Measurements from ENCODE around the gene SETD1B. TPM values are rescaled to one million over a fixed set of nuclear protein-coding genes. Genes with fewer than 3 reads are reported as not detected.
A peak's percentile ranks its signal among the peaks of the same experiment; 100 is the strongest.

Gene SETD1B
- total RNA-seq, 4 donors from 2014 or later, result 1.3 to 63.6 (median 5.6) TPM

GRCh38 chr12:121819212-121819949, 15.6 kb downstream of the SETD1B start:
- no peak overlapping the region for H3K4me3 ChIP-seq
- H3K9me3 ChIP-seq, result no peaks in the 10 kb centered on the region
- DNase-seq, result no peak
- no peaks in the 10 kb centered on the region for H3K27me3 ChIP-seq
- H3K36me3 ChIP-seq, result no peaks in the 10 kb centered on the region
- no peaks in the 10 kb centered on the region for H3K4me1 ChIP-seq
- intact Hi-C loops (cut with DNase I; ENCODE audit: low total_unique reads), result no loop called here
- H3K27ac ChIP-seq, result no peak overlapping the region
- TF ChIP-seq POLR2A (IDR thresholded peaks at IDR 0.05), result no peak
- TF ChIP-seq, protein P1, sequence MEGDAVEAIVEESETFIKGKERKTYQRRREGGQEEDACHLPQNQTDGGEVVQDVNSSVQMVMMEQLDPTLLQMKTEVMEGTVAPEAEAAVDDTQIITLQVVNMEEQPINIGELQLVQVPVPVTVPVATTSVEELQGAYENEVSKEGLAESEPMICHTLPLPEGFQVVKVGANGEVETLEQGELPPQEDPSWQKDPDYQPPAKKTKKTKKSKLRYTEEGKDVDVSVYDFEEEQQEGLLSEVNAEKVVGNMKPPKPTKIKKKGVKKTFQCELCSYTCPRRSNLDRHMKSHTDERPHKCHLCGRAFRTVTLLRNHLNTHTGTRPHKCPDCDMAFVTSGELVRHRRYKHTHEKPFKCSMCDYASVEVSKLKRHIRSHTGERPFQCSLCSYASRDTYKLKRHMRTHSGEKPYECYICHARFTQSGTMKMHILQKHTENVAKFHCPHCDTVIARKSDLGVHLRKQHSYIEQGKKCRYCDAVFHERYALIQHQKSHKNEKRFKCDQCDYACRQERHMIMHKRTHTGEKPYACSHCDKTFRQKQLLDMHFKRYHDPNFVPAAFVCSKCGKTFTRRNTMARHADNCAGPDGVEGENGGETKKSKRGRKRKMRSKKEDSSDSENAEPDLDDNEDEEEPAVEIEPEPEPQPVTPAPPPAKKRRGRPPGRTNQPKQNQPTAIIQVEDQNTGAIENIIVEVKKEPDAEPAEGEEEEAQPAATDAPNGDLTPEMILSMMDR (IDR thresholded peaks at IDR 0.05), result no peak

- no peaks in the 10 kb centered on the region for H3K27me3 ChIP-seq
- no peaks in the 10 kb centered on the region for H3K9me3 ChIP-seq
- H3K4me1 ChIP-seq, result no peaks in the 10 kb centered on the region
- DNase-seq, result no peak
- H3K27ac ChIP-seq, result no peak overlapping the region
- no peaks in the 10 kb centered on the region for H3K36me3 ChIP-seq
- TF ChIP-seq POLR2A (IDR thresholded peaks at IDR 0.05), result no peak
- TF ChIP-seq, protein P1 (IDR thresholded peaks at IDR 0.05), result no peak
- H3K4me3 ChIP-seq, result no peak overlapping the region
- intact Hi-C loops (cut with DNase I; ENCODE audit: low total_unique reads), result no loop called here
These were observed 16.2 kb downstream of the SETD1B start for GRCh38 chr12:121820056-121820455.

GRCh38 chr12:121822393-121823100, 18.7 kb downstream of the SETD1B start:
- Histone ChIP-seq H3K27me3 (no peaks in the 10 kb centered on the region), H3K9me3 (no peaks in the 10 kb centered on the region), H3K27ac (no peak overlapping the region), H3K36me3 (no peaks in the 10 kb centered on the region), H3K4me1 (no peaks in the 10 kb centered on the region), H3K4me3 (no peak overlapping the region)
- intact Hi-C loops (cut with DNase I; ENCODE audit: low total_unique reads), result no loop called here
- no peak for TF ChIP-seq POLR2A (IDR thresholded peaks at IDR 0.05)
- TF ChIP-seq, protein P1 (IDR thresholded peaks at IDR 0.05), result no peak
- no peak for DNase-seq

DNA sequence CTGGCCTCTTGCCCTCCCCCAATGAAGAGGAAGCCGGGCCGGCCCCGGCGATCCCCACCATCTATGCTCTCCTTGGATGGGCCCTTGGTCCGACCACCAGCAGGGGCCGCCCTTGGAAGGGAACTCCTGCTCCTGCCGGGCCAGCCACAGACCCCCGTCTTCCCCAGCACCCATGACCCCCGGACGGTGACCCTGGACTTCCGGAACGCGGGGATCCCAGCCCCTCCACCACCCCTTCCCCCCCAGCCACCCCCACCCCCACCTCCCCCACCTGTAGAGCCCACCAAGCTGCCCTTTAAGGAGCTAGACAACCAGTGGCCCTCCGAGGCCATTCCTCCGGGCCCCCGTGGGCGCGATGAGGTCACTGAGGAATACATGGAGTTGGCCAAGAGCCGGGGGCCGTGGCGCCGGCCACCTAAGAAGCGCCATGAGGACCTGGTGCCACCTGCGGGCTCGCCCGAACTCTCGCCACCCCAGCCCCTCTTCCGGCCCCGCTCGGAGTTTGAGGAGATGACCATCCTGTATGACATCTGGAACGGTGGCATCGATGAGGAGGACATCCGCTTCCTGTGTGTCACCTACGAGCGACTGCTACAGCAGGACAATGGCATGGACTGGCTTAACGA, 19.4 kb downstream of the SETD1B start:
- Histone ChIP-seq H3K36me3 (no peaks in the 10 kb centered on the region), H3K4me3 (no peak overlapping the region), H3K27ac (no peak overlapping the region), H3K4me1 (no peaks in the 10 kb centered on the region), H3K27me3 (no peaks in the 10 kb centered on the region), H3K9me3 (no peaks in the 10 kb centered on the region)
- TF ChIP-seq, protein P1 (IDR thresholded peaks at IDR 0.05), result peak in 1 of 4 experiments; percentile 14
- no peak for TF ChIP-seq POLR2A (IDR thresholded peaks at IDR 0.05)
- no peak for DNase-seq
- intact Hi-C loops (cut with DNase I; ENCODE audit: low total_unique reads), result no loop called here

DNA sequence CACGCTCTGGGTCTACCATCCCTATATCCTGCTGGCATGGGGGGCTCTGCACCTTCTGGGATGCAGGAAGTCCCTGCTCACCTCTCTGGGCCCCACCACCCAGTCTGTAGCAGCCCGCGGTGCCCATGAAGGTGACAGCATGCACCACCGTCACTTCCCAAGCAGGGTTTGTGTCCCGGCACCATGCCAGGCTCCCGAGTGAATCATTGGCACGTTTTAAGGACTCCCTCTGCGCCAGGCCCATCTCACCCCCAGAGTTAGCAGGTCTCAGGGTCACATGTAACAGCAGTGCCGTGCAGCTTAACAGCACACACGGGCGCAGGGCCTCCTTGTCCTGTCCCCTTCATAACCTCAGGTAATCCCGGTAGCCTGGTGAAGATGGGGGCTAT, 19.9 kb downstream of the SETD1B start:
- no peaks in the 10 kb centered on the region for H3K36me3 ChIP-seq
- intact Hi-C loops (cut with DNase I; ENCODE audit: low total_unique reads), result no loop called here

More for the DNA sequence above, 19.9 kb downstream of the SETD1B start:
- TF ChIP-seq, protein P1 (IDR thresholded peaks at IDR 0.05), result no peak
- TF ChIP-seq POLR2A (IDR thresholded peaks at IDR 0.05), result no peak
- Histone ChIP-seq H3K27me3 (no peaks in the 10 kb centered on the region), H3K4me1 (no peaks in the 10 kb centered on the region), H3K27ac (no peak overlapping the region), H3K4me3 (no peak overlapping the region), H3K9me3 (no peaks in the 10 kb centered on the region)
- DNase-seq, result no peak

Data from uterus (tissue), 4 donors.